EH (cell line): ENCODE data around the gene COQ10B.
A peak's percentile ranks its signal among the peaks of the same experiment; 100 is the strongest.
"Not testable (repeated sequence)": the region's sequence is repeated elsewhere in the genome, so short reads cannot be mapped to it uniquely, and the experiment has no call there.

ENCODE experiments used
- DNase-seq: peaks from one replicate; pipeline ENCODE4 v3.0.0-alpha.2; 2015; ENCODE audit warnings: low read depth

The COQ10B gene

GRCh38 chr2:197453123-197453913 is at the start of gene COQ10B:
Gene COQ10B (plus strand): TSS chr2:197453552. CDS start chr2:197453561, 9 bp downstream.
- DNase-seq = peak; percentile 100

GRCh38 chr2:197405582-197405981 is 47.8 kb upstream of the COQ10B start:
- no peak for DNase-seq

- DNase-seq = no peak
These were observed 39.3 kb upstream of the COQ10B start for GRCh38 chr2:197414039-197414438.

DNA sequence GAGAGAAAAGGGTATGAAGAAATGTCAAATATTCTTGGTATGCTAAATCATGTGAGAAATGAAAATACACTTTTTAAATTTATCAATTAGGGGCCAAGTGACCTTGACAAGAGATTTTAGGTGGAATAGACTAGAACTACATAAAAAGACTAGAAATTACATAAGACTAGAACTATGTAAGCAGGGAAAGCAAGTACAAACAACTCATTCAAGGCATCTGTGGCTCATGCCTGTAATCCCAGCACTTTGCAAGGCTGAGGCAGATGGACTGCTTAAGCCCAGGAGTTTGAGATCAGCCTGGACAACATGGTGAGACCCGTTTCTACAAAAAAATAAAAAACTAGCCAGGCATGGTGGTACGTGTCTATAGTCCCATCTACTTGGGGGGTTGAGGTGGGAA is 38.8 kb upstream of the COQ10B start:
- no peak for DNase-seq

DNA sequence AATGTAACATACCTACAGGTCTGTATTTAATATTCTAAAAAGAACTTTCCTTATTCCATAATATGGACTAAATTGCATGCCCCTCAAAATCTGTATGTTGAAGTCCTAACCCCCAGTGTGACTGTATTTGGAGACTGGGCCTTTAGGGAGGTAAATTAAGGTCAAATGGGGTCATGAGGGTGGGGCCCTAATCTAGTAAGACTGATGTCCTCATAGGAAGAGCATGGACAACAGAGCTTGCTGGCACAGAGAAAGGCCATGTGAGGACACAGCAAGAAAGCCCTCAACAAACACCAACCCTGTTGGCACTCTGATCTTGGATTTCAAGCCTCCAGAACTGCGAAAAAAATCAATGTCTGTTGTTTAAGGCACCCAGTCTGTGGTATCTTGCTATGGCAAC is 37.1 kb upstream of the COQ10B start:
- DNase-seq = no peak

GRCh38 chr2:197419438-197419837 is 33.9 kb upstream of the COQ10B start:
- no peak for DNase-seq

- no peak for DNase-seq
These were observed 30.0 kb upstream of the COQ10B start for GRCh38 chr2:197423307-197423706.

DNA sequence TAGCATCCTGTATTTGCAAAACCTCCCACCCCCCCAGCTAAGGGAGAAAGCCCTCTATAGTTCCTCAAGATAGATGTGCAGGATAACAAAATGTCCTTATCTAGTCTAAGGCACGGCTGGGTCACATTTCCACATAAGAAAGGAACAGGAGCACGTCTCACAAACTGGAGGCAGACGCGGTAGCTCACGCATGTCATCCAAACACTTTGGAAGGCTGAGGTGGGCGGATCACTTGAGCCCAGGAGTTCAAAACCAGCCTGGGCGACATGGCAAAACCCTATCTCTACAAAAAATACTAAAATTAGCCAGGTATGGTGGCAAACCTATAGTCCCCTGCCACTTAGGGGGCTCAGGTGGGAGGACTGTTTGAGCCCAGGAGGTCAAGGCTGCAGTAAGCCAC is 27.8 kb upstream of the COQ10B start:
- no peak for DNase-seq

- DNase-seq = peak; percentile 4
These were observed 26.4 kb upstream of the COQ10B start for GRCh38 chr2:197426723-197427603.

DNA sequence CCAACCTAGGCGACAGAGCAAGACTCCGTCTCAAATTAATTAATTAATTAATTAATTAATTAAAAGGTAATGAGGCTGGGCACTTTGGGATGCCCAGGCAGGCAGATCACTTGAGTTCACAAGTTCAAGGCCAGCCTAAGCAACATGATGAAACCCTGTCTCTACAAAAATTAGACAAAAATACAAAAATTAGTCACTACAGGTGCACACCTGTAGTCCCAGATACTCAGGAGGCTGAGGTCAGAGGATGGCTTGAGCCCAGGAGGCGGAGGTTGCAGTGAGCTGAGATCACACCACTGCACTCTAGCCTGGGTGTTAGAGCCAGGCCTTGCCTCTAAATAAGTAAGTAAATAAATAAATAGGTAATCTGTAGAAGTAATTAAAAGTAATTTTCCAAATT is 25.4 kb upstream of the COQ10B start:
- no peak for DNase-seq

DNA sequence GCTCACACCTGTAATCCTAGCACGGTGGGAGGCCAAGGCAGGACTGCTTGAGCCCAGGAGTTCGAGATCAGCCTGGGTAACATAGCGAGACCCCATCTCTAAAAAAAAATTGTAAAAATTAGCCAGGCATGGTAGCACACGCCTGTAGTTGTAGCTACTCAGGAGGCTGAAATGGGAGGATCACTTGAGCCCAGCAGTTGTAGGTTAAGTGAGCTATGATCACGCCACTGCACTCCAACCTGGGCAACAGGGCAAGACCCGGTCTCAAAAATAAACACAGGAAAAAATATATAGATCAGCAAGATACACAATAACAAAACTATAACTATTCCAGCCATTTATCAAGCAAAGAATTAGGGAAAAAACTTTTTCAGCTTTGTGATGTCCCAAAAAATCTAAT is 21.5 kb upstream of the COQ10B start:
- no peak for DNase-seq

GRCh38 chr2:197432527-197432926 is 20.8 kb upstream of the COQ10B start:
- not testable (repeated sequence) for DNase-seq

- DNase-seq = peak; percentile 20
These were observed 19.4 kb upstream of the COQ10B start for GRCh38 chr2:197433780-197434438.

DNA sequence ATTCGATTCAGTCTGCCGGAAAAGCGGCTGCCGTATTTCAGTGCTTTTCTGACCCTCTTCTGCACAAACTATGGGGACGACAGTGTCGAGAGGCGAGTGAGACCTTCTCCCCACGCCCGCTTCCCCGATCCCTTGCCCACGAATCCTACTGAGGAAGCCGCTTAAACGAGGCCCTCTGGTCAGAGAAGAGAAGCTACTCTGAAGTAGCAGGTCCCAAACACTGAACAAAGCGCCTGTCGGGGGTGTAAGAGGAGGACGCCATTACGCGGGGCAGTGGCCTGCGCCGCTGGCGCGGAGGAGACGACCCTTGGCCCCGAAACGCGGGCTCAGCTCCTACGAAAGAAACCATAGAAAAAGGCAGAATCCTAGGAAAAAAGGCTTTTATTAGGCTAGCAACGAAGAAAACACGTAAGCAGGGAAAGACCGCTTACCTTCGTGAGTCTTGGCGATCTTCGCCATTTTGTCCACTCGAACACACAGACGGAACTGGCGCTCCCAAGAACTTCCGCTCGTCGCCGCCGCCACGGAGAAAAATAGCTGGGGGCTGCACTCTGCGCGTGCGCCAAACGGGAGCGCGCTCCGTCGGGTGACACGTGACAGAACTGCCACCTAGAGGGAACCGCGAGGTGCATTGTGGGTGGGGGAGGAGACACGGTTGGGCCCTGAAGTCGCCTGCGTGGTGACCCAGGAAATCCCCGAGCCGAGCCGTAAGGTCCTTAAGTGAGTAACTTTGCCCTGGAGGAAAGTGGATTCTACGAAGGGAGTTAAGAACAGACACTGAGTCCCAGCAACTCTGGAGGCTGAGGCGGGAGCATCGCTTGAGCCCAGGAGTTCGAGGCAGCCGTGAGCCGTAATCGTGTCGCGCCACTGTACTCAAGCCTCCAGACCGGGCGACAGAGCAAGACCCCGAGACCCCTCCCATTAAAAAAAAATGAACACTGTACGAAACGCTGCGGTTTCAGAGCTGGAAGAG is 18.5 kb upstream of the COQ10B start, which contains the start of gene SF3B1:
Gene SF3B1 (minus strand): TSS at position 488 of the 973 bp plus-strand sequence. CDS start 29 bp downstream, at position 459.
- peak; percentile 99 for DNase-seq

GRCh38 chr2:197435598-197436420 is 17.5 kb upstream of the COQ10B start:
- DNase-seq = peak; percentile 34

DNA sequence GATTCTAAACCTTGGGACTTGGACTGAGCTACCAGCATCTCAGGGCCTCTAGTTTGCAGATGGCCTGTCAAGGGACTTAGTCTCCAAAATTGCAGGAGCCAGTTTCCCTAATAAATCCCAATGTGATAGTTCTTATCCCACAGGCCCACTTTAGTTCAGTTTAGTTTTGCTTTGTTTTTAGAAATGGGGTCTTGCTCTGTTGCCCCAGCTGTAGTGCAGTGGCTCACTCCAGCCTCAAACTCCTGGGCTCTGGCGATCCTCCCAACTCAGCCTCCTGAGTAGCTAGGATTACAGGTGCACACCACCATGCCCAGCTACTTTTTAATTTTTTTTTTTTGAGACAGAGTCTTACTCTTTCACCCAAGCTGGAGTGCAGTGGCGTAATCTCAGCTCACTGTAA is 16.0 kb upstream of the COQ10B start:
- no peak for DNase-seq

DNA sequence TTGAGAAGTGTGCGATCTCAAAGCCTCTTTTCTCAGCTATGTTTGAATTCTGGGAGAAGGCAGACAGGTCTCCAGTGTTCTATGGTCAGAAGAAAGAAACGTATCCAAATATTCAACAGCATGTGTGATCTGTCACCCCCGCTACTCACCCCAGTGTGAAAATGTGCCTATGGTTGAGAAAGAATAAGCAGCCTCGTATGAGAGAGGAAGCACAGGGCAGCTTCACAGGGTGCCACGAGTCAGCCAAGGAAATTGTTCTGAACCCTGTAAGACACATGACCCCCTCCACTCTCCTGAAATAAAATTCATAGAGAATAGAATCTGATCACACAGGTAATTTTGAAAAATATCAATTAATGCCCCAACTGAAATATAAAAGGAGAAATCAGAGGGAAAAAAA is 10.5 kb upstream of the COQ10B start:
- no peak for DNase-seq

GRCh38 chr2:197445746-197446145 is 7.6 kb upstream of the COQ10B start:
- peak; percentile 63 for DNase-seq

DNA sequence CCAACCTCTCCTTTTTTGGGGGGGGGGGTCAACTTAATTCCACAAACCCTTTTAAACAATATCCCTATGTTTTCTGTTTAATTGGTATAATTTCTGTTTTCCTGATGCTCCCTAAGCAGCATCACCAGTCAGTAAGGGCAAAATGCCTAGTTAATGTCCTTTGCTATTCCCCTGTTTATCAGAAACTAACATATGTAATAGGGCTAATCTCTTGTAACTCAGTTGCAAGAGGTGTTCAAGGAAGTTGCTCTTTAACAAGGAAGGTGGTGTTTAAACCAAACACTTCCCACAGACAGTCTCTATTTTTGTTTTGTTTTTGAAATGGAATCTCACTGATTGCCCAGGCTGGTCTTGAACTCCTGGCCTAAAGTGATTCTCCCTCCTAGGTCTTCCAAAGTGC is 6.5 kb upstream of the COQ10B start:
- no peak for DNase-seq

DNA sequence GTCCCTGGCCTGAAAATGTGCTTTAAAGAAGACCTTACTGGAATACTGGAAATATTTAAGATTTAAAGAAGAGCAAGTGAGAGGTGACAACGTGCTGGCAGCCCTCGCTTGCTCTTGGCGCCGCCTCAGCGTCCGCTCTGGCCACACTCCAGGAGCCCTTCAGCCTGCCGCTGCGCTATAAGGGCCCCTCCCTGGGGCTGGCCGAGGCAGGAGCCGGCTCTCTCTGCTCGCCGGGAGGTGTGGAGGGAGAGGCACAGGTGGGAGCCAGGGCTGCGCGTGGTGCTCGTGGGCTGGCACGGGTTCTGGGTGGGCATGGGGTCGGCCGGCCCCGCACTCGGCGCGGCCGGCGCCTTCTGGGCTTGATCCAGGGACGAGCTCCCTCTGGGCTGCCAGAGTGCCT is 2.9 kb upstream of the COQ10B start:
- DNase-seq = no peak
